ENCODE data around the gene DDR1.
"Not testable (repeated sequence)": the region's sequence is repeated elsewhere in the genome, so short reads cannot be mapped to it uniquely, and the experiment has no call there.

The DDR1 gene

GRCh38 chr6:30883685-30884520 lies at the start of gene DDR1:
Gene DDR1, plus strand, starts transcription at chr6:30884519. Its CDS starts 4,211 bp downstream, at chr6:30888730.
- peak; percentile 32 for DNase-seq

DNA sequence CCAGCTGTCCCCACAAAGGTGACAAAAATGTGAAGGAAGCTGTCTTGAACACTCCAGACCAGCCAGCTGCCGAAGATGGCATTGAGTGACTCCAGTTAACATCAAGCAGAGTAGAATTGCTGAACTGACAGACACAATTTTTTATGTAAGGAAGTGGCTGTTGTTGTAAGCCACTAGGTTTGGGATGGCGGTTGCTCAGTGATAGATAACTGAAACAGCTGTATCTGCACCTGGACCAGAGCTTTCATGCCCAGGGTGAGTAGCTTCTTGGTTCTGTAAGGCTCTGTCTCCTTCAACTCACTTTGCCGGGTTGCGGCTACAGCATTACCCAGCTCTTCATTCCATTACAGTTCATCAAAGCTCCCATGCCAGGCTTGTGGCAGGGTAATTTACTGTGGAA lies 49.7 kb upstream of the DDR1 start:
- DNase-seq = no peak

GRCh38 chr6:30835576-30835975 lies 48.7 kb upstream of the DDR1 start:
- DNase-seq = no peak

DNA sequence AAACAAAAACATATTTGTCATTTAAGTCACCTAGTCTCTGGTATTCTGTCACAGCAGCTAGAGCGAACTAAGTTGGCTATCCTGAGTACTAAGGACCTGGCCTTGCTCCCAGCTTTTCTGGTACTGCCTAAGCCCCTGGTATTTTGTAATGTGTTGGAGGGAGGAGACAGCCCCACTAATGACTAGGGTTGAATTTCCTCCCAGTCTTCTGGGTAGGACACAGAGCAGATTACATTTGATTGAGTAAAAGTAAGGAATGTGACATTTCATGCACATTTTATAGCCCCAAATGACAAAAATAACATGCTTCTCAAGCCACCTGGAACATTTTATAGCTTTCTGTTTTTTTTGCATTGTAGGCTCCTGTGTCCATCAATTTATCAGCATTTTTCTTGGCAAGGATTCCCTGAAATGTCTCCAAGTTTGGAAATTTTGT lies 47.9 kb upstream of the DDR1 start:
- DNase-seq = no peak

GRCh38 chr6:30836957-30837356 lies 47.4 kb upstream of the DDR1 start:
- no peak for DNase-seq

- no peak for DNase-seq
Measured at GRCh38 chr6:30837432-30837831, 46.9 kb upstream of the DDR1 start.

DNA sequence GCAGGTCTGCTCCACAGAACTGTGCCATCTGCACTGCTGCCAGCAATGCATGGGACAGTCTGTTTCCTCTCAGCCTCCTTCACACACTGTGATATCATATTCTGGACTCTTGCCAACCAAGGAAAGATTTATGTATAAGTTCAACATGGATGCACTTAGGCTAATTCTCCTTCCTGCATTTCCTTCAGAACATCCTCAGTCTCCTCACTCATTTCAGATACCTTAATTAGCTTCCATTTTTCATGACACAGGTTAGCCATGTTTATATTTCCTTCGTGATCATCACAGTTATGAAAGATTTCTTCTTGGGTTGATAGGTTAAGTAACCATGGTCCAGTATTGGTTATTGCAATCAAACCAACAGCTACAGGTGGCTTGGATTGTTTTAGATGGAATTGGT lies 46.4 kb upstream of the DDR1 start:
- DNase-seq = no peak

GRCh38 chr6:30839671-30840070 lies 44.6 kb upstream of the DDR1 start:
- DNase-seq = no peak

DNA sequence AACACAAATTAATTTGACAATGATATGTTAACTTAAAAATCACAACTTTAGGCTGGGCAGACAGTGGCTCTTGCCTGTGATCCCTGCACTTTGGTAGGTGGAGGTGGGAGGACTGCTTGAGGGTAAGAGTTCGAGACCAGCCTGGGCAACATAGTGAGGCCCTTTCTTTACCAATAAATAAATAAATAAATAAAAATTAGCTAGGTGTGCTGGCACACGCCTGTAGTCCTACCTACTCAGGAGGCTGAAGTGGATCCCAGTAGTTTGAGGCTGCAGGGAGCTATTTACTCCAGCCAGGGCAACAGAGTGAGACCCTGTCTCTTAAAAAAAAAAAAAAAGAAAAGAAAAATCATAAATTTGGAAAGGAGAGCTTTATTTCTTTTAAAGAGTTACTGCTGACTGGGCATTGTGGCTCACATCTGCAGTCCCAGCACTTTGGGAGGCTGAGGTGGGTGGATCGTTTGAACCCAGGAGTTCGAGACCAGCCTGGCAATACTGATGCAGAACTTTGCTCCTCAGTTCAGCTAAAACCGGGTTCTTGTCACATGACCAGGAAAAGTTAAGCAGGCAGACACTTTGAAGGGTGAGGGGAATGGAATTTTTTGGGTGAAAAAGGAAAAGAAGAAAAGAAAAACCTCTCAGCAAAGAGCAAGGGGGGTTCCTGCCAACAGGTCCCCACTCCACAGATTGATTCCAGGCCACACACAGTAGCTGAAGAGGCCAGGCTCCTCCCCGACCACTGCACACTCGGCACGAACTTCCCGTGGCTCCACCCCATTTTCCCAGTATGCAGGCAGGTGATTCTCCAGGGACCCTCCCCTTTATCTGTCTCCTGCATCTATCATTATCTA lies 44.0 kb upstream of the DDR1 start:
- DNase-seq = no peak

- DNase-seq = no peak
Measured at GRCh38 chr6:30840935-30841643, 43.2 kb upstream of the DDR1 start.

DNA sequence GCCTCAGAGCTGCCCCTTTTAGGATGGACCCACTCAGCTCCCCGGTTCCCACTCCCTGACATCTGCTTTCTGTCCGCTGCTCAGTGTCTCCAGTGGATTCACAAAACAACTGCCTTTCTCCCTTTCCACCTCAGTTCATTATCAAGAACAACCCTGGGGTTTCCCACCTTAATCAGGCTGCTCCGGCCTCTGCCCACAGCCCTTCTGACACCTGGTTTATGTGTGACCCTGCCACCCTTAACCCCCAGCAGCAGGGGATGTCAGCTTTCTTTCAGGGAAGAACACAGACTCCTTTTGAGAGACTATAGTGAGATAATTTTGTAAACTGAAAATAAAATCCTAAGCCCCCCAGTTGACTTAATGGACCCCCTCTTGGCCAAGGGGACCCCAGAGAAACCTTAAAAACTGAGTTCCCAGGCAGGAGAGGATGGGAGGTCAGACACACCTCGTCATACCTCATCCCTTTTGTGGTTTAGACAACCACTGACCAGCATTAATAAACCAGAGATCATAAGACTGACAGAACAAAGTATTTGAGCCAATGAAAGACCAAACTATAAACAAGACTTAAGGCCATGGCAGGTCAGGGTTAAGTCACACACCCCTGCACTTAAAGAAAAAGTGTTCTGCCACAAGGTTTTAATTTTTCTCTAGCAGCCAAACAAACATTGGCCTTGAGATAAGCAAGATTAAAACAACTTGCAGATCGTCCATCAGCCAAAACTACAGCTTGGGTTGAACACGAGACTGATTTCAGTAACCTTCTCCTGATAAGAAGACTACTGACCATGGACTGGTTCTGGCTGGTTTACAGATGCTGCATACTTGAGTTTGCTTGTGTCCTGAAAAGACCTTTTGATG lies 42.4 kb upstream of the DDR1 start:
- DNase-seq = no peak

DNA sequence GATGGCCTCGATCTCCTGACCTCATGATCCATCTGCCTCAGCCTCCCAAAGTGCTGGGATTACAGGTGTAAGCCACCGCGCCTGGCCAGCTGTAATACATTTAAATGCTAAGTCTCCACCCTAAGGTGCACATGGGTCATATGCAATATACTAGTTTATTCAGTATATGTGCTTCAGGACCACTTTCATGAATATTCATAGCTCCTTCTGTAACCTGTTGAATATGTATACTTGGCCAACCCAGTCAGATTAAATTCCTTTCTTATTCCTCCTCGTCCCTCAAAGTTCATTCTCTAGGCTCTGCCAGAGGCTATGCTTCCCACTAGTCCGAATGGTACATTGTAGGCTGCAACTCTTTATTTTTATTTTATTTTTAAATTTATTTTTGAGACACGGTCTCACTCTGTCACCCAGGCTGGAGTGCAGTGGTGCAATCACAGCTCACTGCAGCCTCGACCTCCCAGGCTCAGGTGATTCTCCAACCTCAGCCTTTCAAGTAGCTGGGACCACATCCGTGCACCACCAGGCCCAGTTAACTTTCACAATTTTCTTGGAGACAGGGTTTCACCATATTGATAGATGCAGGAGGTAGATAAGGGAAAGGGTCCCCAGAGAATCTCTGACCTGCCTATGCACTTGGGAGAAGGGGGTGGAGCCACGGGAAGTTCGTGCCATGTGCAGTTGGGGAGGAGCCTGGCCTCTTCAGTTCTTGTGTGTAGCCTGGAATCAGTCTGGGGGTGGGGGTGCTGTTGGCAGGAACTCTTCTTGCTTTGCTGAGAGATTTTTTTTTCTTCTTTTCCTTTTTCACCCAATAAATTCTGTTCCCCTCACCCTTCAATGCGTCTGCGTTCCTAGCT lies 41.3 kb upstream of the DDR1 start:
- no peak for DNase-seq

DNA sequence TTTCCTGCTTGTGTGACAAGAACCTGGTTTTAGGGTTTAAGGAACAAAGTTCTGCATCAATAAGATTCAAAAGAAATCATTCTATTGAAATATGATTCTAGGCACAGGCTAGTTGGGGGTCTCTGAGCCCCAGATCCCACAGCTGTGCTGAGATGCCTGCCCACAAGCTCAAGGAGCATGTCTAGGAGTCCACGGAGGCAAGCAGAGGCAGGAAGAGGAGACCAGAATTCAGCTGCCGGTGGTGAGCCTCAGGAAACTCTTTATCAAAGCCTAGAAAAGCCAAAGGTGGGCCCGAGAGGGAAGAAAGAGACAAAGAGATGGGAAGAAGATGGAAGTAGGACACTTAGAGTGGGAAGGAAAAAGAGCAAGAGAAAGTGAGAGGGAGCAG lies 40.7 kb upstream of the DDR1 start:
- DNase-seq = no peak

GRCh38 chr6:30844118-30844535 lies 40.2 kb upstream of the DDR1 start:
- DNase-seq = no peak

GRCh38 chr6:30845183-30845582 lies 39.1 kb upstream of the DDR1 start:
- no peak for DNase-seq

DNA sequence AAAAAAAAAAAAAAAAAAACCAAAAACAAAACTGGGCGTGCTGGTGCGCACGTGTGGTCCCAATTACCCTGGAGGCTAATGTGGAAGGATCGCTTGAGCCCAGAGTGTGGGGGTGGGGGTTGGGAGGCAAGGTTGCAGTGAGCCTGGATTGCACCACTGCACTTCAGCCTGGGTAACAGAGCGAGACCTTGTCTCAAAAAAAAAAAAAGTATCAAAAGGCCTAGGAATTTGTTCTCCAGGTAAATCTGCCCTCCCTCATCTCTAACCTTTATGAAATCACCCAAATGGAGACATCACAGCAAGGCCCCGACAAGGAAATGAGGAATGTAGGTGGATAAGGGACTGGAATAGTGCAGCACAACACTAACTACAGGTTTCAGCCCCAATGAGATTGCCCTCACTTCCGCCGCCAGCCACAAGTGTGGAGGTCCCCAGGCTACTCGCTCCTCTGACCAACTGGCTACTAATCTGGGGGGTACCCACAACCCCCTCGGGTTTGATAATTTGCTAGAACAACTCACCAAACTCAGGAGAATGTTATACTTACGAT lies 36.8 kb upstream of the DDR1 start:
- DNase-seq = no peak

DNA sequence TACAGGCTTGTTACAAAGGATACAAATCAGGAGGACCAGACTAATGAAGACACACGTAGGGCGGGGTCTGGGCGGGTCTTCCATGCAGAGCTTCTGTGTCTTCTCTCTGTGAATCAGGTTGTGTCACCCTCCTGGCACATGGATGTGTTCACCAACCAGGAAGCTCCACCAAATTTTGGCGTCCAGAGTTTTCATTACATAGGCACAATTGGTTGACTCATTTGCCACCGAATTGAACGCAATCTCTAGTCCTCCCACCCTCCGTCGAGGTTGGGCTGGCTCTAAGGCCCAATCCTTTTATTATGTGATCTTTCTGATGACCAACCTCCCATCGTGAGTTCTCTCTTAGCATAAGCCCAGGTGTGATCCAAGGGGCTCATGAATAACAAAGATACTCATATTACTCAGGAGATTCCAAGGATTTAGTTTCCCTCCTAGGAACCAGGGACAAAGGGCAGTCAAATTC lies 36.3 kb upstream of the DDR1 start:
- DNase-seq = no peak

DNA sequence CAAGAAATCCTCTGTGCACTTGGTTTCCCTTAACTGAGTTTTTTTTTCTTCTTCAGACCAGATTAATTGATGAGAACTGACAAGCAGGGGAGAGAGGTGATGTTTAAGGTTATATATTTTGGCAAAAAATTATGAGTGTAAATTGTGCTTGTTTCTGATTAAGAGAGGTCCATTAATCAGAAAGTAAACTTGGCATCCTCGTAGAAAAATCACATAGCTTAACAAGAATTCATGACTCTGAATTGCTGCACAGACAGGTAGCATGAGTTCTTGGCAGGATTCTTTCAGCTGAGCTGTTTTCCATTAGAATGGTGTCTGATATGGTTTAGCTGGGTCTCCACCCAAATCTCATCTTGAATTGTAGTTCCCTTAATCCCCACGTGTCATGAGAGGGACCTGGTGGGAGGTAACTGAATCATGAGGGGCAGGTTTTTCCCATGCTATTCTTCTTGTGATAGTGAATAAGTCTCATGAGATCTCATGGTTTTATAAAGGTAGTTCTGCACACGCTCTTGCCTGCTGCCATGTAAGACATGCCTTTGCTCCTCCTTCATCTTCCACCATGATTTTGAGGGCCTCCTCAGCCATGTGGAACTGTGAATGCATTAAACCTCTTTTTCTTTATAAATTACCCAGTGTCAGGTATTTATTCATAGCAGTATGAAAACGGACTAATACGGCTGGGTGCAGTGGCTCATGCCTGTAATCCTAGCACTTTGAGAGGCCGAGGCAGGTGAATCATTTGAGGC lies 34.2 kb upstream of the DDR1 start:
- no peak for DNase-seq

GRCh38 chr6:30852459-30852858 lies 31.9 kb upstream of the DDR1 start:
- DNase-seq = not testable (repeated sequence)
